Chondrocyte (in vitro differentiated cells): Measurements from ENCODE around the gene CAPN5. TPM values are rescaled to one million over a fixed set of nuclear protein-coding genes. Genes with fewer than 3 reads are reported as not detected.

Source experiments
- DNase-seq: peaks from one replicate; pipeline ENCODE4 v3.0.0; 2021; ENCODE audit warnings: mixed read lengths, low spot score
- H3K27ac Mint-ChIP-seq: one replicate; pipeline ENCODE4 v1.8.0; 2021; ENCODE audit warnings: mild to moderate bottlenecking, moderate library complexity, mixed read lengths; ENCODE audit not compliant: unreplicated experiment
- H3K27me3 Mint-ChIP-seq: 2 replicates; pipeline ENCODE4 v1.8.0; 2021; ENCODE audit warnings: low read depth, mixed read lengths
- H3K36me3 Mint-ChIP-seq: 2 replicates; pipeline ENCODE4 v1.8.0; 2021; ENCODE audit warnings: low read depth, mixed read lengths
- H3K4me1 Mint-ChIP-seq: 2 replicates; pipeline ENCODE4 v1.8.0; 2021; ENCODE audit warnings: low read depth, mild to moderate bottlenecking, mixed read lengths
- H3K4me3 Mint-ChIP-seq: one replicate; pipeline ENCODE4 v1.8.0; 2021; ENCODE audit warnings: mild to moderate bottlenecking, moderate library complexity, mixed read lengths; ENCODE audit not compliant: unreplicated experiment
- H3K9me3 Mint-ChIP-seq: 2 replicates; pipeline ENCODE4 v1.8.0; 2021; ENCODE audit warnings: low read depth, mixed read lengths
- CTCF ChIP-seq: fragments of 200-600 bp; sonication (generic); IDR thresholded peaks from 2 replicates; pipeline ENCODE4 v1.5.0; 2021; ENCODE audit warnings: antibody characterized with exemption, mild to moderate bottlenecking, moderate library complexity
- total RNA-seq: library from RNA; stranded (reverse); gene quantifications from 3 replicates; pipeline ENCODE4 v1.2.1, GENCODE V29; 2021

Gene CAPN5
- total RNA-seq, 1 donor from 2014 or later: 11.9 TPM

GRCh38 chr11:77026221-77026620, 40.5 kb upstream of the CAPN5 start:
- Mint-ChIP-seq H3K27me3 (peaks cover 17% of the 10 kb centered on the region), H3K4me3 (no peak overlapping the region), H3K27ac (no peak overlapping the region), H3K36me3 (peaks cover 2% of the 10 kb centered on the region), H3K9me3 (no peaks in the 10 kb centered on the region), H3K4me1 (no peaks in the 10 kb centered on the region)
- no peak for DNase-seq
- no peak for TF ChIP-seq CTCF

GRCh38 chr11:77026743-77027142, 40.0 kb upstream of the CAPN5 start:
- TF ChIP-seq CTCF: no peak
- Mint-ChIP-seq H3K27me3 (peaks cover 19% of the 10 kb centered on the region), H3K9me3 (no peaks in the 10 kb centered on the region), H3K36me3 (peaks cover under 1% of the 10 kb centered on the region), H3K27ac (no peak overlapping the region), H3K4me1 (no peaks in the 10 kb centered on the region), H3K4me3 (no peak overlapping the region)
- DNase-seq: no peak

GRCh38 chr11:77027275-77027674, 39.5 kb upstream of the CAPN5 start:
- Mint-ChIP-seq H3K27me3 (peaks cover 19% of the 10 kb centered on the region), H3K27ac (no peak overlapping the region), H3K4me1 (no peaks in the 10 kb centered on the region), H3K9me3 (no peaks in the 10 kb centered on the region), H3K4me3 (no peak overlapping the region), H3K36me3 (no peaks in the 10 kb centered on the region)
- TF ChIP-seq CTCF: no peak
- DNase-seq: no peak

GRCh38 chr11:77029829-77030228, 36.9 kb upstream of the CAPN5 start:
- Mint-ChIP-seq H3K27me3 (peaks cover 19% of the 10 kb centered on the region), H3K27ac (no peak overlapping the region), H3K4me1 (no peaks in the 10 kb centered on the region), H3K4me3 (no peak overlapping the region), H3K9me3 (no peaks in the 10 kb centered on the region), H3K36me3 (no peaks in the 10 kb centered on the region)
- DNase-seq: no peak
- no peak for TF ChIP-seq CTCF

- no peak overlapping the region for H3K27ac Mint-ChIP-seq
- H3K4me3 Mint-ChIP-seq: no peak overlapping the region
- TF ChIP-seq CTCF: no peak
- H3K4me1 Mint-ChIP-seq: no peaks in the 10 kb centered on the region
- DNase-seq: no peak
- peaks cover 19% of the 10 kb centered on the region for H3K27me3 Mint-ChIP-seq
- no peaks in the 10 kb centered on the region for H3K9me3 Mint-ChIP-seq
- no peaks in the 10 kb centered on the region for H3K36me3 Mint-ChIP-seq
Measured at GRCh38 chr11:77030834-77031414, 35.8 kb upstream of the CAPN5 start.
